Measurements from ENCODE around the gene MYG1. TPM values are rescaled to one million over a fixed set of nuclear protein-coding genes. Genes with fewer than 3 reads are reported as not detected.

Gene MYG1
- total RNA-seq, 1 experiment from 2014 or later: 53.1 TPM

- DNase-seq (ENCODE audit: low read depth): no peak
Observed at GRCh38 chr12:53353257-53353655, 53.8 kb downstream of the MYG1 start.

GRCh38 chr12:53355121-53355520, 55.6 kb downstream of the MYG1 start:
- no peak for DNase-seq (ENCODE audit: low read depth)

Other genes with a start within 250 kb of the MYG1 start
- gene TNS2, start 249.6 kb upstream of the MYG1 start, total RNA-seq (2014; rRNA removed): 79.6 and 95.7 TPM in 2 replicates
- 20.0 and 21.9 TPM in 2 replicates for gene SPRYD3, start 220.3 kb upstream of the MYG1 start, total RNA-seq (2014; rRNA removed)
- 178 and 231 TPM in 2 replicates for gene IGFBP6, start 202.0 kb upstream of the MYG1 start, total RNA-seq (2014; rRNA removed)
- not detected in 2 replicates for gene SOAT2, start 196.2 kb upstream of the MYG1 start, total RNA-seq (2014; rRNA removed)
- gene ZNF740, start 119.0 kb upstream of the MYG1 start, total RNA-seq (2014; rRNA removed): 7.4 and 10.5 TPM in 2 replicates
- gene CSAD, start 118.8 kb upstream of the MYG1 start, total RNA-seq (2014; rRNA removed): 5.2 and 6.1 TPM in 2 replicates
- gene ITGB7, start 92.4 kb upstream of the MYG1 start, total RNA-seq (2014; rRNA removed): not detected in 2 replicates
- 16.9 and 17.1 TPM in 2 replicates for gene RARG, start 67.5 kb upstream of the MYG1 start, total RNA-seq (2014; rRNA removed)
- gene ESPL1, start 31.4 kb upstream of the MYG1 start, total RNA-seq (2014; rRNA removed): 14.8 and 18.2 TPM in 2 replicates
- 254 and 270 TPM in 2 replicates for gene PFDN5, start 4.2 kb upstream of the MYG1 start, total RNA-seq (2014; rRNA removed)
- 64.6 and 71.2 TPM in 2 replicates for gene AAAS, start 21.9 kb downstream of the MYG1 start, total RNA-seq (2014; rRNA removed)
- not detected in 2 replicates for gene SP7, start 36.7 kb downstream of the MYG1 start, total RNA-seq (2014; rRNA removed)
- 26.5 and 37.1 TPM in 2 replicates for gene SP1, start 80.5 kb downstream of the MYG1 start, total RNA-seq (2014; rRNA removed)
- gene AMHR2, start 124.2 kb downstream of the MYG1 start, total RNA-seq (2014; rRNA removed): not detected in 2 replicates
- 89.5 and 92.8 TPM in 2 replicates for gene PRR13, start 142.0 kb downstream of the MYG1 start, total RNA-seq (2014; rRNA removed)
- 186 and 227 TPM in 2 replicates for gene PCBP2, start 152.4 kb downstream of the MYG1 start, total RNA-seq (2014; rRNA removed)
- gene MAP3K12, start 199.8 kb downstream of the MYG1 start, total RNA-seq (2014; rRNA removed): 37.6 and 38.6 TPM in 2 replicates
- gene TARBP2, start 201.6 kb downstream of the MYG1 start, total RNA-seq (2014; rRNA removed): 49.6 and 53.3 TPM in 2 replicates
- gene NPFF, start 207.8 kb downstream of the MYG1 start, total RNA-seq (2014; rRNA removed): not detected in 2 replicates